WTC11 (cell line): ENCODE measurements around the gene NPR3.

Experiments used
- CTCF ChIP-seq: fragments of 200-600 bp; IDR thresholded peaks from 2 replicates; pipeline ENCODE4 v1.8.0; 2022; ENCODE audit warnings: antibody characterized with exemption
- EMX1 ChIP-seq: fragments of 250-450 bp; sonication (Bioruptor Pico); IDR thresholded peaks from 2 replicates; pipeline ENCODE4 v1.8.0; 2021; ENCODE audit warnings: mild to moderate bottlenecking
- NFYB ChIP-seq: sonication (generic); formaldehyde crosslinking; conservative IDR thresholded peaks from 2 replicates; pipeline ENCODE4 v1.8.0; 2022; ENCODE audit warnings: low read depth, missing genetic modification reagents
- USF2 ChIP-seq: sonication (generic); formaldehyde crosslinking; IDR thresholded peaks from 2 replicates; pipeline ENCODE4 v1.8.1; 2023; ENCODE audit warnings: mild to moderate bottlenecking, missing genetic modification reagents, moderate library complexity
- ZBTB21 ChIP-seq: sonication (generic); formaldehyde crosslinking; IDR thresholded peaks from 2 replicates; pipeline ENCODE4 v1.8.1; 2023; ENCODE audit warnings: mild to moderate bottlenecking, missing genetic modification reagents, borderline replicate concordance

GRCh38 chr5:32753765-32754164 is 42.6 kb downstream of the NPR3 start:
- TF ChIP-seq CTCF (no peak), EMX1 (CRISPR knock-in tag) (no peak), USF2 (no peak), ZBTB21 (CRISPR knock-in tag) (no peak), NFYB (CRISPR knock-in tag) (no peak)
